ENCODE measurements around the gene PHAX.

The PHAX gene

GRCh38 chr5:126576974-126577373 lies 23.8 kb upstream of the PHAX start:
- no peak for TF ChIP-seq CTCF (IDR thresholded peaks at IDR 0.05; ENCODE audit: low read depth, low read length)
- no peak overlapping the region for H3K4me3 ChIP-seq (ENCODE audit: low read depth, low read length)

GRCh38 chr5:126577415-126577814 lies 23.3 kb upstream of the PHAX start:
- no peak overlapping the region for H3K4me3 ChIP-seq (ENCODE audit: low read depth, low read length)
- TF ChIP-seq CTCF (IDR thresholded peaks at IDR 0.05; ENCODE audit: low read depth, low read length), result no peak

- no peak overlapping the region for H3K4me3 ChIP-seq (ENCODE audit: low read depth, low read length)
- no peak for TF ChIP-seq CTCF (IDR thresholded peaks at IDR 0.05; ENCODE audit: low read depth, low read length)
Measured at GRCh38 chr5:126579716-126580115, 21.0 kb upstream of the PHAX start.

- TF ChIP-seq CTCF (IDR thresholded peaks at IDR 0.05; ENCODE audit: low read depth, low read length), result no peak
- H3K4me3 ChIP-seq (ENCODE audit: low read depth, low read length), result no peak overlapping the region
Measured at GRCh38 chr5:126583761-126584160, 17.0 kb upstream of the PHAX start.

- no peak overlapping the region for H3K4me3 ChIP-seq (ENCODE audit: low read depth, low read length)
- no peak for TF ChIP-seq CTCF (IDR thresholded peaks at IDR 0.05; ENCODE audit: low read depth, low read length)
Measured at GRCh38 chr5:126587551-126588390, 13.0 kb upstream of the PHAX start.

GRCh38 chr5:126589536-126590297 lies 11.0 kb upstream of the PHAX start:
- H3K4me3 ChIP-seq (ENCODE audit: low read depth, low read length), result no peak overlapping the region
- TF ChIP-seq CTCF (IDR thresholded peaks at IDR 0.05; ENCODE audit: low read depth, low read length), result no peak

- H3K4me3 ChIP-seq (ENCODE audit: low read depth, low read length), result no peak overlapping the region
- no peak for TF ChIP-seq CTCF (IDR thresholded peaks at IDR 0.05; ENCODE audit: low read depth, low read length)
Measured at GRCh38 chr5:126591549-126591948, 9.2 kb upstream of the PHAX start.

Measured in WI38 (cell line).